HUDEP-2 (cell line): Measurements from ENCODE around the gene SLC6A1.

Experiments used
- DNase-seq, 76 experiments: peaks; one replicate each; lab custom pipeline; 2025; ENCODE audit not compliant: unreplicated experiment in 76 of 76; lab: John Stamatoyannopoulos, UW

SLC6A1 gene

DNA sequence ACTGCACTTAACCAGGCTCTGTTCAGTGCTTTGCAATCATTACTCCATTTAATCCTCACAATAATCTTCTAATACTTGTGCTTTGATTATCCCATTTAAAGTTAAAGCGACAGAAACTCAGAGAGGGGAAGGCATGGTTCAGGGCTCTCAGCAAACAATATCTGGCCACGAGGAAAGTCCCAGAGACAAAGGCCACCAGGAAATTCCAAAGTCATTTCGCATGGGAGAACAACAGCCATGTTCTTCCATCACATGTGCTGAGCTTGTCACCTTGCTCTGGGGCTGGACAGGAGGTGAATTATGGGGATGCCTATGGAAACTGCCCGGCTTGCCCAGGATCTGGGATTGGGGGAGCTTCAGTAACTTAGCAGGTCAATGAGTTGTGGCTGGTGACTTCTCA lies 95.5 kb downstream of the SLC6A1 start:
- no peak for DNase-seq

DNA sequence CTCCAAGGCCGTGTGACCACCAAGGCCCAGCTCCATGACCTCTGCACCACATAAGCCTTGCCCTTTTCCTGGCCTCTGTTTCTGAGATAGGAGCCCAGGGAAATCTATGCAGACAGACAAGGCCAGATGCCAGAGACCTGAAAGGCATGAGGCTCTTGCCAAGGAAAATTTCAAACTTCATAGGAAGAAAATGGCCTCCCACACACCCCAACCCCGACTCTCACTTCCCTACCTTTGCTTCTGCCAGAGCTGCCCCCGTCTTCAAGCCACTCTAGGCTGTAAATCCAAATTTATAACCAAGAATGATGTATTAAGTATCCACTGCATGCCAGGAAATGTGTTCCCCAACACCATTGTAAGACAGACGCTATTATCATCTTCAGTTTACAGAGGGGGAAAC lies 96.3 kb downstream of the SLC6A1 start:
- DNase-seq, result no peak
